Activated CD4-positive, alpha-beta T cell treated with anti-CD3 and anti-CD28 coated beads for 4 hours (primary cell): ENCODE data around the gene SRSF9.
"Not testable (repeated sequence)": the region's sequence is repeated elsewhere in the genome, so short reads cannot be mapped to it uniquely, and the experiment has no call there.

ENCODE experiments used
- DNase-seq, 2 donors: peaks; one replicate each; pipeline ENCODE4 v3.0.0-alpha.2; 2020

SRSF9 gene

DNA sequence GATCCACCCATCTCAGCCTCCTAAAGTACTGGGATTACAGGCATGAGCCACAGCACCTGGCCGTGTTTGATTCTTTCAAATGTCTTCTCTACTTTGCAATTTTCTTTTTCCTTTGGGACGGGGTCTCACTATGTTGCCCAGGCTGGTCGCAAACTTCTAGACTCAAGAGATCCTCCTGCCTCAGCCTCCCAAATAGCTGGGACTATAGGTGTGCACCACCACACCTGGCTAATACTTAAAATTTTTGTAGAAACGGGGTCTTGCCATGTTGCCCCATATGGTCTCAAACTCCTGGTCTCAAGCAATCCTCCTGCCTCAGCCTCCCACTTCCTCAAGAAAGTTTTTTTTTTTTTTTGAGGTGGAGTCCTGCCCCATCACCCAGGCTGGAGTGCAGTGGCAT, 21.6 kb downstream of the SRSF9 start:
- DNase-seq, result no peak

GRCh38 chr12:120446844-120447178, 22.7 kb downstream of the SRSF9 start:
- not testable (repeated sequence) for DNase-seq

DNA sequence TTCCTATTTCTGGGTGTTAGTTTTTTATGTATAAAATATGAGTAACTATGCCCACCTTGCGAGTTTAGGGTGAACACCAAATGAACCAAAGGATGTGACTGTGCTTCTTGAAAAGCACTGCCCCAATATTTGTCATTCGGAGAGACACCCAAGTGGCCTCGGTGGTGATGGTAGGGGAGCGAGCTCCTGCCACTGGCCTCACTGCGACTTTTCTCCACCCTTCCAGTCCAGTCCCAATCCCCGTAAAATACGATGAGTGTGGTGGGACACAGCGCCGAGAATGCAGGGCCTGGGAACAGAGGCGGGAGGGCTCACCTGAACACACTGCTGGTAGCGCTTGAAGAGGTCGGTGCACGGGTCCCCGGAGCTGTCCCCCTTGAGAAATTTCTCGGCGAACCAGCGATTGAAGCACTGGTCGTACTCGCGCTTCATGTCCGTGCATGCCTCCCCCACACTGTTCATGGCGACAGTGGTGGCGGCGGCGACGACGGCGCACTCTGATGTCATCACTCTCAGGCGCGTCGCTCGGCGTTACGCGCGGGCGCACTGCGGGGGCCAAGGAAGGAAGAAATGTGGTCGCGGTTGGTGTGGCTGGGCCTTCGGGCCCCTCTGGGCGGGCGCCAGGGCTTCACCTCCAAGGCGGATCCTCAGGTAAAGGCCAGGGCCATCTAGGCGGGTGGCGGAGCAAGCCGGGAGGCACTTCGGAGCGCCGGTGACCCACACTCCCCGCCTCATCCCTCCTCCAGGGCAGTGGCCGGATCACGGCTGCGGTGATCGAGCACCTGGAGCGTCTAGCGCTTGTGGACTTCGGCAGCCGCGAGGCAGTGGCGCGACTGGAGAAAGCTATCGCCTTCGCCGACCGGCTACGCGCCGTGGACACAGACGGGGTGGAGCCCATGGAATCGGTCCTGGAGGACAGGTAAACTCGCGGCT, 23.4 kb downstream of the SRSF9 start, which contains the start of the genes GATC and TRIAP1:
Gene GATC, plus strand, starts transcription at position 534 of the 933 bp plus-strand sequence. Its CDS starts 37 bp downstream, at position 571.
Gene TRIAP1, minus strand, starts transcription at position 474 of the 933 bp plus-strand sequence. Its CDS starts 12 bp downstream, at position 462.
- DNase-seq, result peak; percentile 77 to 86

- no peak for DNase-seq
Observed at GRCh38 chr12:120444676-120445075, 24.9 kb downstream of the SRSF9 start.

DNA sequence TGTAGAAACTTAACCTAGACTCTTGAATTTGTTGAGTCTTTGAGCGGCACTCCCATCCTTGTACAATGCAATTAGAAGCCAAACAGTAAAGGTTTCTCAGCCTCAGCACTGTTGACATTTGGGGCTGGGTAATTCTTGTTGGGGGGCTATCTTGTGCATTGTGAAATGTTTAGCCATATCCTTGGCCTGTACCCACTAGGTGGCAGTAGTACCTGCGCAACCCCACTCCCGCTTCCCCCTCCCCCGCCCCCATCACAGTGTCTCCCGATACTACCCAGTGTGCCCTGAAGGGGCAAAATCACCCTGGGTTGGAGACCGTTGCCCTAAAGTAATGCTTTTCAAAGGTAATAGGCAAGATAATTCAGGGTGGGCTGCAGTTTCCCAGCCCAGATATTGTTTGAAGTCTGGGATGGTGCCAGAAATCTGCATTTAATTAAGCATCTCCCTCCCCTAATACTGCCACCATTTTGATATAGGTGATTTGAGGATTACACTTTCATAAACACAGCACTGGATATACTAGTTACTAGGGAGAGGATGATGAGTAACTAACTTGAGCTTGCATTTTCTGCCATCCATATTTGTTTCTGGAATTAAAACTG, 29.8 kb downstream of the SRSF9 start:
- DNase-seq, result peak; percentile 72 to 81

- no peak for DNase-seq
Observed at GRCh38 chr12:120438495-120439198, 30.9 kb downstream of the SRSF9 start.

- peak; percentile 97 to 99 for DNase-seq
Observed at GRCh38 chr12:120437735-120438494, 31.6 kb downstream of the SRSF9 start, which contains the start of gene COX6A1. Gene COX6A1 (plus strand): TSS chr12:120438113. CDS start chr12:120438127, 14 bp downstream.

GRCh38 chr12:120432772-120433525, 36.6 kb downstream of the SRSF9 start:
- DNase-seq, result no peak

- DNase-seq, result no peak
Observed at GRCh38 chr12:120429368-120429767, 40.2 kb downstream of the SRSF9 start.

GRCh38 chr12:120428597-120429229, 40.8 kb downstream of the SRSF9 start:
- DNase-seq, result no peak

DNA sequence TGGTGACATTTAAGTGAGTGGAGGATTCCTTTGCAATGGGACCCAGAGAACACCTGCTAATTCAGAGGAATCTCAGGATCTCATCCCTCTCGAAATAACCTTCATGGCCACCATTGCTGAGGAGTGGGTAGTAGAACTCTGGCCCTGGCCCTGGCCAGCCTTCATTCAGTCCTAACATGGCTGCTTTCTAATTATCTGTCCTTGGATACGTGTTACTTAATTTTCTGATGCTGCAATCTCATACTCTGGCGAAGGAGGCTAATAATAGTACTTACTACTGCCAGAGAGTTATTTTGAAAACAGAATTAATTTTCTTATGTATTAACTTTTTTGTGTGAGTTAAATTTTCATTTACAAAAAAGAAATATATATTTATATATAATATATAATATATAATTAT, 43.8 kb downstream of the SRSF9 start:
- no peak for DNase-seq

DNA sequence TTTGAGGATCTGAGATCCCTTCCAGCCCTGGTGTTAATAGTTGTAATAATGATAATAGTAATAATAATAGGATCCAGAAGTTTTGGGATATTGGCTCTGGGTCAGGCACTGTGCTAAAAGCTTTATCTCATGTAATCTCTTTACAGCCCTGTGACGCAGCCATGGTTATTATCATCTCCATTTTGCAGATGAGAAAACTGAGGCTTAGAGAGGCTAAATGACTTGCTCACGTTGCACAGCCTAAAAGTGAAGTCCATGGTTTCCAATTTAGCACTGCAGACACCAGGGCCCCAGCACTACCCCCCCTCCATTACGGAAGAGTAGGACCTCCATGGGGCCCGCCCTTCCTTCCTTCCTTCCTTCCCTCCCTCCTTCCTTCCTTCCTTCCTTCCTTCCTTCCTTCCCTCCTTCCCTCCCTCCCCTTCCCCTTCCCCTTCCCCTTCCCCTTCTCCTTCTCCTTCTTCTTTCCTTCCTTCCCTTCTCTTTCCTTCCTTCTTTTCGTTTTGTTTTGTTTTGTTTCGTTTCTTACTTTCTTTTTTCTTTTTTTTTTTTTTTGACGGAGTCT, 46.6 kb downstream of the SRSF9 start:
- DNase-seq, result no peak

GRCh38 chr12:120421701-120422100, 47.8 kb downstream of the SRSF9 start:
- no peak for DNase-seq

DNA sequence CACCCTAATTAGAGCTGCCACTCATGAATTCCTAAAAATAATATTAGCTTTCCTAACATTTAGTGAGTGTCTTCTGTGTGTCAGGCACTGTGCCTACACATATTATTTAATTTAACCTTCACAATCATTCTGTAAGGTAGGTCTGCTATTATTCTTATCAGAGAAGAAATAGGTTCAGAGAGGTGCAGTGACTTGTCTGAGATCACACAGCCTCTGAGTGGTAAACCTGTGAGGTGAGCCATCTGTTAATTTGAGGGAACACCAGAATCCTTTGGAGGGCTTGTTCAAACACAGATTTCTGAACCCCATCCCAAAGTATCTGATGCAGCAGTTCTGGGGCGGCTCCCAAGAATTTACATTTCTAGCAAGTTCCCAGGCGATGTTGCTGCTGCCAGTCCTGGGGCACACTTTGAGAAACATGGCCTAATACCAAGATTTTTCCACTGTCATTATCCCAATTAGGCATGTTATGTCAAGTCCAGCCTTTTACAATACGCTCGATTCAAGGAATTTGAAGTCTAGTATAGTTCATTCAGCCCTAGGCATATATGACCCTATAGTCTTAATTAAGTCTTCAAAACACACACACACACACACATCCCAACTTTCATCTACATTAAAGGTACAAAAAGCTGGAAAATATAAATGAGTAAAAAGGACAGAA, 51.5 kb downstream of the SRSF9 start:
- no peak for DNase-seq

DNA sequence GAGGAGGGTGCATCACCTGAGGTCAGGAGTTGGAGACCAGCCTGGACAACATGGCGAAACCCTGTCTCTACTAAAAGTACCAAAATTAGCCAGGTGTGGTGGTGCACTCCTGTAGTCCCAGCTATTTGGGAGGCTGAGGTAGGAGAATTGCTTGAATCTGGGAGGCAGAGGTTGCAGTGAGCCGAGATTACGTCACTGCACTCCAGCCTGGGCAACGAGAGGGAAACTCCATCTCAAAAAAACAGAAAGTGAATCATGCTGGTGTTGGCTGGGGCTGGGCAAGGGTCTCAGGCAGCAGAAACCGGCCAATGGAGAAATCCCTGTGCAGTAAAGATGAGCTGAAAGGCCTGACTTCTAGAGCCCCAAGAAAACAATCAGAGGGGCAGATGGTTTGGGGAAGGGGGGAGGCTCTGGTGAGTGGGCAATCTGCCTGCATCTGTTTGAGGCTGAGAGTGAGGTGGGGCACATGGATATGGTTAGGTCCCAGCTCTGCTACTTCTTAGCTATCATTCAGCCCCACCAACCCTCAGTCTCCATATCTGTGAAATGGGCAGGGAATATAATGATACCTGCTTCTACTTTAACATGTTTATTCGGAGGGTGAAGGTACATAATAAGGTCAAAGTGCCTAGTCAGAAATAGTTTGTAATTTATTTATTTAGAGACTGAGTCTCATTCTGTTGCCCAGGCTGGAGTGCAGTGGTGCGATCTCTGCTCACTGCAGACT, 52.9 kb downstream of the SRSF9 start:
- no peak for DNase-seq

DNA sequence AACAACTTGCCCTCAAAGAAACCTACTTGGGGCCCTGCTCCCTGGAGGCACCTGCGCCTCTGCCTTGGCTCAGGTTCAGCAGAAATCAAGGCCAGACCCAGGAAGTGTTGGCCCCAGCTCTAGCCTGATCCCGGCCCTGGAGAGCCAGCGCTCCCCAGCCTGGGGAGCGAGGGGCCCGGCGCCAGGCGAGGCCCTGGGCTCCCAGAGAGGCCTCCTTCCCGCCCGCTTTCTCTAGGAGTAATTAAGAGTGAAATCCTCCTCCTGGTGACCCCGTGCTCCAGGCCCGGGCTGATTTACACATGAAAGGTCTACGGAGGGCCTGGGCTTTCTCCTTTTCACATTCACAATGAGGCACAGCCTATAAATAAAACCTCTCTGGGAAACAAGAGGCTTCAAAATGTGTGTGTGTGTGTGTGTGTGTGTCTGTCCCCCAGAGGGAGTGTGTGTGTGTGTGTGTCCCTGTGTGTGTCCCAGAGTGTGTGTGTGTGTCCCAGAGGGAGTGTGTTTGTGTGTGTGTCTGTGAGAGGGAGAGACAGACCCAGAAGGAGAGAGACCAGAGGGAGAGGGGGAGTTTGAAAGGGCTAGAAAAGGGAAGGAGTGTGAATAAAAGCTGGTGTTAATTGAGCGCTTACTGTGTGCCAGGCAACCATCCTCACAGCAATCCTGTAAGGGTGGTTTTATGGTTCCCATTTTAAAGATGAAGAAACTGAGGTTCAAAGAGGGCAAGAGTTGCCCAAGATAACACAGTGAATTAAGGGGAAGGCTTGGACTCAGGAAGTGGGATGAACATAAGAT, 55.5 kb downstream of the SRSF9 start:
- no peak for DNase-seq

DNA sequence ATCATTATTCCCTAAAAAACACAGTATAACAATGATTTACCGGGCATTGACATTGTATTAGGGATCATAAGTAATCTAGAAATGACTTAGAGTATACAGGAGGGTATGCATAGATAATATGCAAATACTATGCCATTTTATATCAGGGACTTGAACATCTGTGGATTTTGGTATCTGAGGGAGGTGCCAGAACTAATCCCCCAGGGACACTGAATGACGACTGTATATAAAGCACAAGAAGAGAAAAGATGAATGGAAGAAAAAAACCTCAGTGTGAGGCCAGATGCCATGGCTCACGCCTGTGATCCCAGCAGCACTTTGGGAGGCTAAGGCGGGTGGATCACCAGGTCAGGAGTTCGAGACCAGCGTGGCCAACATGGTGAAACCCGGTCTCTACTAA, 57.1 kb downstream of the SRSF9 start:
- DNase-seq, result no peak
